Activated CD4-positive, CD25-positive, alpha-beta regulatory T cell treated with anti-CD3 and anti-CD28 coated beads, Interleukin-2, amount 50 U/mL, for 72 hours (primary cell): ENCODE data around the gene CCL16.
"Not testable (repeated sequence)": the region's sequence is repeated elsewhere in the genome, so short reads cannot be mapped to it uniquely, and the experiment has no call there.

Source experiments
- DNase-seq: peaks from one replicate; pipeline ENCODE4 v3.0.0; 2021

CCL16 gene, protein sequence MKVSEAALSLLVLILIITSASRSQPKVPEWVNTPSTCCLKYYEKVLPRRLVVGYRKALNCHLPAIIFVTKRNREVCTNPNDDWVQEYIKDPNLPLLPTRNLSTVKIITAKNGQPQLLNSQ

DNA sequence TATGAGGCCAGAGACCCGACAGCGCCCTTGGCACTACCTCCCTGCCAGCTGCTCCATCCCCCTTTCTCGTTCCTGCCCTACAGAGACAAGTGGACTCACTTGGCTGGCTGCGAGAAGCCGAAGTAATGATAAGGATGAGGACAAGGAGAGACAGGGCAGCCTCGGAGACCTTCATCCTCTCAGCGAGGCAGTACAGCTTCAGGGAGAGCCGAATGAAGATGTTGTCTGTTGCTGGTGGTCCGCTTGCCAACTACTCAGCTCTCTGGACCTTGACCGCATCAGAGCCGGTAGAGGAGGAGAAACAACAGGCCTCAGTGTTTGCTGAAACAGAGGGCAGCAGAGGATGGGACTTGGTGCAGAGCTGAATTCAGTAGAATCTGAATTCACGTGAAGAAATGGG is at the start of gene CCL16:
CCL16 (minus strand) TSS at position 252 of the 400 bp plus-strand sequence; CDS start at position 175, 77 bp downstream.
- no peak for DNase-seq

DNA sequence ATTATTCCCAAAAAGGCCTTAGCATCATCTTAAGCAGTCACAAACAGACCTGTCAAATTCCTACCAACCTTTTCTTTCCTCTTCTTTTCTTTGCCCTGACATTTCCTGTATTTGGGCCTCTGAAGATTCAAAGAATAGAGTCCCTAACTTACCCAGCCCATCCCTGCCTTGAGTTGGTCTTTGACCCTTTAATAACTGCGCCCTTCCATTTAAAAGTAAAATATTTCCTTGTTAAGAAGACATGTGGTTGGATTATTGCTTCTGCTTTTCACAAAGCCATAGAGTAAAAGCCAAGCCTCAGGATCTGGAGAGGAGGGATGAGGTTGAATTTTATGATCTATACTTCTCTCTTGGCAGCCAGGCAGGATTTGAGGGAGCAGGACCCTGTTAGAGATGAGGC is 49.7 kb upstream of the CCL16 start:
- DNase-seq, result no peak

DNA sequence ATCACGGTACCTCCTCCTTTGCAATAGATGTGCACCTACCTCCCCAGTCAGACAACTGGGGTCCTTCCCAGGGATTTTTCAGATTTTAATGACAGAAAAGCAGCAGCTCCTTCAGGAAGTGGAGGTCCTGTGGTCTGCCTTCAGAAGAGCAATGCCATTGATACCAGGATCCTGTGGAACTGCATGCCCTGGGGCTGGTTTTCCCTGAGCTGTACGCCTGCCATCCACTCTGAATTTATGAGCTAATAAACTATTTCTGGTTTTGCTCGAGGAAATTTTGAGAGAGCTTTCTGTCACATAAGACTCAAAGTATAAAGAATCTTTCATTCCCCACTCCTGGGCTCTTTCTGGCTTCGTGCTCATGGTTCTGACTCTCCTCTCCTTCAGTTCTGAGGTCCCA is 46.5 kb upstream of the CCL16 start:
- no peak for DNase-seq

DNA sequence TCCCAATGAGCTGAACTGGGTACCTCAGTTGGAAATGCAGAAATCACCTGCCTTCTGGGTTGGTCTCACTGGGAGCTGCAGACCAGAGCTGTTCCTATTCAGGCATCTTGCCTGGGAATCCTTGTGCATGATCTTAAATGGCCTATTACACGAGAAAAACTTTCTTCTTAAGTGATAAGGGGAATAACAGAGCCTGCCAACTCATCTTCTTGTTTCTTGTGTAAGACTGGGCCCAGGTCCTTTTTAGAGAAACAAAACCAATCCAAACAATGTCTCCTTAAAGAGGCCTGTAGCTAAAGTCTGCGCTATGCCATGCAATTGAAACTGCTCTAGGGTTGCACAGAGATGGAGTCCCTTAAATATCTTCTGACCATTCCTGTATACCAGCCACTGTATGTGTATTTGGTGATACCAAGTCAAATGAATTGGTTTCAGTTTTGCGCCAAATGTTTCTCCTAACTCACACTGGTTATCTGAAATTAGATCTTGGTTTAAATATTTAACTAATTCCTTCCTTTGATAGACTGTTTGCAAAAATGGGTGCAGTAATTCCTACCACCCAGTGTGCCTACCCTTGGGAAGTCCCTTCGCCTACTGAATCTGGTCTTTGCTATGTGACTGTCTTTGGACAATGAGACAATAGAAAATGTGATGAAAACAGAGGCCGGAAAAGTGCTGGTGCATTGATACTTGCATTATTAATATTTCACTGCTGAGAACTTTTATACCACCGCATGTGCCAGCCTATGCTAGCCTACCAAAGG is 43.0 kb upstream of the CCL16 start:
- no peak for DNase-seq

DNA sequence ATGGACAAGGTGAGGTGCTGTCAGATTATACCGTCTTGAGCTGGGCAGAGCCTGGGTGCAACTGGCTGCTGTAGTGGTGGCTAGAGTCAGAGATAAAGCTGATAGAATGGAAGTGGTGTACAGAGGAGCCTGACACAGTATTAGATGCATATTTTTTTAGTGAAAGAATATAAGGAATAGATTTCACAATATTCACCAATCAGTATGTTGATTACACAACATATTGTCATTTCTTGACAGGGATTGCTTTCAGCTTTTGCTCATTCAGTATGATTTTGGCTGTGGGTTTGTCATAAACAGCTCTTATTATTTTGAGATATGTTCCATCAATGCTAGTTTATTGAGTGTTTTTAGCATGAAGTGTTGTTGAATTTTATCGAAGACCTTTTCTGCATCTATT is 38.1 kb upstream of the CCL16 start:
- no peak for DNase-seq

DNA sequence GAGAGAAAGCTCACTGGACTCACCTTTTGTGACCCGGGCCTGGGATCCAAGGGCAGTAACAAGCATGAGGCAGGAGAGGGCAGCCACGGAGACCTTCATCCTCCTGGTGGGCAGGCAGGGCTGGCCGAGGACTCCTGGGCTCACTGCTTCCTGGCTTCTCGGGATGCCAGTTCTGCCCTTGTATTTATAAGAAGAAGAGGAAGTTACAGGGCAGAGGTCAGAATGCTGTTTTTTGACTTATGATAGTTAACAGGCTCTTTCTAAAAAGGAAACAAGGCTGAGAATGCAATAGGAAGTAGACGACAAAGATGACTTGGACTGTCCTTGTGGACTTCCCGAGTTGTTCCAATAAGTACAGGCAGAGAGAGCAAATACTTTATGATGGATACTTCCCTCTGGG is 36.5 kb upstream of the CCL16 start, which contains the start of gene CCL23:
CCL23 (minus strand) TSS at position 174 of the 400 bp plus-strand sequence; CDS start at position 99, 75 bp downstream.
- no peak for DNase-seq

DNA sequence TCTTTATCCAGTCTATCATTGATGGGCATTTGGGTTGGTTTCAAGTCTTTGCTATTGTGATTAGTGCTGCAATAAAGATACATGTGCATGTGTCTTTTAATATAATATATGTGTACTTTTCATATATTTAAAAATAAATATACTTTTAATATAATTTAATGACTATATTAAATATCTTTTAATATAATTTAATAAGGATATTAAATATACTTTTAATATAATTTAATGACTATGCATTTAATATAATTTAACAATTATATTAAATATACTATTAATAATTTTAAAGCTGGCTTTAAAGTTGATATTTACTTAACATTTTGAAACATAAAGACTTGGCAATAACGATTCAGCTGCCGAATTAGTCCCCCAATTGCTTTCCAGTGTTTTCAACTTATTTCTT is 35.3 kb upstream of the CCL16 start:
- no peak for DNase-seq

DNA sequence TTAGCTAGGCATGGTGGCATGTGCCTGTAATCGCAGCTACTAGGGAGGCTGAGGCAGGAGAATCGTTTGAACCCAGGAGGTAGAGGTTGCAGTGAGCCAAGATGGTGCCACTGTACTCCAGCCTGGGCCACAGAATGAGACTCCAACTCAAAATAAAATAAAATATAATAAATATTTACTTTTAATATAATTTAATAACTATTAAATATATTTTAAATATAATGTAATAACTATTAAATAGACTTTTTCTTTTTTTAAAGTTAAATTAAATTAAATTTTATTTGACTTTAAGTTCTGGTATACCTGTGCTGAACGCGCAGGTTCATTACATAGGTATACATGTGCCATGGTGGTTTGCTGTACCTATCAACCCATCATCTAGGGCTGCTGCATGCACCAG is 34.6 kb upstream of the CCL16 start:
- not testable (repeated sequence) for DNase-seq

DNA sequence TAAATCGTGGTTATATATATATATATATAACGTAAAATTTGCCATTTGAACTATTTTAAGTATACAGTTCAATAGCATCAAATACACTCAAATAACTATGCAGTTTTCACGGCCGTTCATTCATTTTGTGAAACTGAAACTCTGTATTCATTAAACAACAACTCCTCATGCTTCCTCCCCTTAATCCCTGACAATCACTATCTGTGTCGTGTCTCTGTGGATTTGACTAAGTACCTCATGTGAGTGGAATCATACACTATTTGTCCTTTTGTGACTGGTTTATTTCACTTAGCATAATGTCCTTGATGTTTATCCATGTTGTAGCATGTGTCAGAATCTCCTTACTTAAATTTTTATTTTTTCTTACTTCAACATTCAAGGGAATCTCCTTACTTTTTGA is 33.6 kb upstream of the CCL16 start:
- DNase-seq, result no peak

DNA sequence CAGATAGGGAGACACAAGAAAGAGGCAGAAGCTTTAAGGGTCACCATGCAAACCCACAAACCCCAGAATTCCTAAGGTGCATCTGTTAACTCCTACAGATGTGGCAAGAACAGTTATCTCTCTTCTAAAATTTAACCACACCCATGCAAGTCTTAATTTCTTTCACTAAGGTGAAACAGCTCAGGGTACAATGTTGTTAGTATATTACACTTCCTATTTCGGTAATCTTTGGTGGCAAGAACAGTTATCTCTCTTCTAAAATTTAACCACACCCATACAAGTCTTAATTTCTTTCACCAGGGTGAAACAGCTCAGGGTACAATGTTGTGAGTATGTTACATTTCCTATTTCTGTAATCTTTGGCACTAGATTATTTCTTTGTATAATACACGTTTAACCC is 29.9 kb upstream of the CCL16 start:
- DNase-seq, result no peak

DNA sequence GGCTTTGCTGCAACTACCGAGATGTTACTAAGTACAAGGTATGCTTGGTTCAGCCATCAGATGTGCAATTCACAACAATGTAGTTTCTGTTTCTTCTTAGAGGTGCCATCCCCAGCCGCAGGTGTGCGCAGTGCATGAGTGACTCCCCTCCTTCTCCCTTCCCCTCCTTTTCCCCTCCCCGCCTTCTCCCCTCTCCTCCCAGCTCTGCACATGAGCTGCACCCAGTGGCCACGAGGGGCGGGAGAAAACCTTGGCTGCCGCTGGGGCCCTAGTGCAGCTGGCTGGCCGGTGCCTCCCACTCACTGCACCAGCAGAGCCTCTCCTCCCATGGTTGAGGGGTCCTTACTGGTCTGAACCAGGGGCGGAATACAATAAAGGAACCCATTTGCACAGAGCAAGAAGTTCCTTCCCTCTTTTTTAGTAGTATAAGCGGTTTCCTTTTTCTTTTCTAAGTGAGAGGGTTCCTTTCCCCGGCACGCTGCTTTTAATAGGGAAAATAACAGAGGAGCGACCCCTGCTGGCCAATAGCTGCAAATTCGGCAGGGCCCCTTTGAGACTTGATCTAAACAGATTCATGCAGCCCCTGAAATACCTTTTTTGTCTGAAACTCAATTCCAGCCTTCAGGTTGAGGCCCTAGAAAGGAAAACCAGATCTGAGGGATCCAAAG is 27.8 kb upstream of the CCL16 start:
- DNase-seq, result no peak

DNA sequence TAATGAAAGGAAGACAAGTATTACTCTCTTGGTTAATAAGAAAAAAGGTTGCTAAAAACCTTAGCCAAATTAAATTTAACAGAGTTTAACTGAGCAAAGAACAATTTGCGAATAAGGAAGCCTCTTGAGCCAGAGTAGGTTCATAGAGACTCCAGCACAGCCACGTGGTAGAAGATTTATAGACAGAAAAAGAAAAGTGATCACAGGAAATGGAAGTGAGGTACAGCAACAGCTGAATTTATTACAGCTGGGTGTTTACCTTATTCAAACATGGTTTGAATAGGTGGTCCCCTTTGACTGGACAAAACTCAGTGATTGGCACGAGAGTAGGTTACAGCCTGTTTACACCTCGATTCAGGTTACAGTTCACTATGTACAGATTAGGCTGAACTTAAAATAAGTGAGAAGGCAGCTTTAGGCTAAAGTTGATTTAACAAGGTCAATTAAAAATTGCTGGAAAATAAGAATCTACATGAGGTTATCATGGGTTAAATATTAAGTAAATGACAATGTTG is 23.4 kb upstream of the CCL16 start:
- DNase-seq, result no peak

DNA sequence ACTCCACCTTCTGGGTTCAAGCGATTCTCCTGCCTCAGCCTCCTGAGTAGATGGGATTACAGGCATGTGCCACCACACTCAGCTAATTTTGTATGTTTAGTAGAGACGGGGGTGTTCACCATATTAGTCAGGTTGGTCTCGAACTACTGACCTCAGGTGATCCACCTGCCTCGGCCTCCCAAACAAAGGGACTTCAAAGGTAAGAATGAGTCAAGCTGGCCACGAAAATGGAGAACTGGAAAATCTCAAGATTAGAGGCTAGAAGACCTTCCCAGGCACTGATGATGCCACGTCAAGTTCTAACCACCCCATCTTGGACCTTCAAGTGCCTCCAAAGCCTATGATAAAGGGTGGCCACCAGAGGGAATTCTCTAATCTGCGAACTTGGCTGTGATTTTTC is 21.3 kb upstream of the CCL16 start:
- DNase-seq, result no peak

DNA sequence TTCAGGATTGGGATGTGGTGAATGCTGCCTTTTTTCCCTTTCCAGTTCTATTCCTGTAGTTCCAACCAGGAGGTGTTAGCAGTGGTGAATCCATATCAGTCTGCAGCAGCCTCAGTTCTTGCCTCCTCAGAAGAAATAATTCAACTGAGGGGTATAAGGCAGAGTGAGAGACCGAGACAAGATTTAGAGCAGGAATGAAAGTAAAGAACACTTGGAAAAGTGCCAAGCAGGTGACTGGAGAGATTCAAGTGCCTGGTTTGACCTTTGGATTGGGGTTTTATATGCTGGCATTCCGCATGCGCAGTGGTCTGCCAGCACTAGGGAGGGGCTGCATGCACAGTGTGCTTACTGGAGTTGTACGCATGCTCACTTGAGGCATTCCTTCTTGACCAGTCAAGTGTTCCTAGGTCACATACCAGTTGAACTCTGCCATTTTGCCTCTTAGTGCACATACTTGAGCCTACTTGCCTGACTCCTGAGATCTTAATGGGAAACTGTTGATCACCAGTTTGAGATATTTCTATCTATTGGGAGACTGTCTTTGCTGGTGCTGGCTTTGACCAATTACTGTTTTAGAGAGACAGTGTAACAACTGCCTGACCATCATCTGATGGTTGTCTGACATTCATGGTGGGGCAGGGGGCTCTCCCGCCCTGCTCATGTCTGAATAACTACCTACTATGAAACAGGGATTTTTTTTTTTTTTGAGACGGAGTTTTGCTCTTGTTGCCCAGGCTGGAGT is 20.7 kb upstream of the CCL16 start:
- no peak for DNase-seq

DNA sequence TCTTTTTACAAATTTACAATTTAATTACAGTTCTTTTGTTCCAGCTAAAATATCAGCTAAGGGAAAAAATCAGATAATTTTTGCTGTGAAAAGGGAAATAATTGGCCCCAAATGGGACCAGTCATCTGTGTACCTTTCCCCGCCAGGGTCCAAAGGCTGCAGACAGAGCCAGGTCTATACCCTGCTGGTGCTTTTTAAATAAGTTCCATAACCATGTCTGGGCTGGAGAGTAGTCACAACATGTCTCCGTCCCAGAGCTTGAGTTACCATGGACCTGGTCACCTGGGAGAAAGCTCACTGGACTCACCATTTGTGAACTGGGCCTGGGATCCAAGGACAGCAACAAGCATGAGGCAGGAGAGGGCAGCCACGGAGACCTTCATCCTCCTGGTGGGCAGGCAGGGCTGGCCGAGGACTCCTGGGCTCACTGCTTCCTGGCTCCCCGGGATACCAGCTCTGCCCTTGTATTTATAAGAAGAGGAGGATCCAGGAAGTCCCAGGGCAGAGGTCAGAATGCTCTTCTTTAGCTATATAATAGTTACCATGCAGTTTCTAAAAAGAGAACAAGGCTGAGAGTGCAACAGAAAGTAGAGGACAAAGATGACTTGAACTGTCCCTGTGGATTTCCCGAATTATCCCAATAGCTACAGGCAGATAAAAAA is 19.9 kb upstream of the CCL16 start, which contains the start of gene CCL15:
CCL15 (minus strand) TSS at position 444 of the 662 bp plus-strand sequence; CDS start at position 383, 61 bp downstream.
- no peak for DNase-seq

DNA sequence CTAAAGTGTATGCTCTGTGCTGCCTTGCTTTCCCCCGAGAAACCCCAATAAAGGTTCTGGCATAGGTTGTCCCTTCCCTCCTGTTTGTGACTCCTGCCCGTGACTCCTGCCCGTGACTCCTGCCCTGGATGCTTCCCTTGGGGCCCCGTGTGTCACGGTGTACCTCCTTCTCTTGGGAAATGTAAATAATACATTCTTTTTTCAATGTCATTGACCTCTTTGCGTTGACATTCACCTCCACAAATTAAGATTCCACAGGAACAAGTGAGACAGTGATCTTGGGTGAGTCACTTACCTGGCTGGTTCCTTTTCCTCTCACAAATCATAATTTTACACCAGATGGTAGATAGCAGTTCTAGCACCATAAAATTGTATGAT is 19.4 kb upstream of the CCL16 start:
- no peak for DNase-seq

DNA sequence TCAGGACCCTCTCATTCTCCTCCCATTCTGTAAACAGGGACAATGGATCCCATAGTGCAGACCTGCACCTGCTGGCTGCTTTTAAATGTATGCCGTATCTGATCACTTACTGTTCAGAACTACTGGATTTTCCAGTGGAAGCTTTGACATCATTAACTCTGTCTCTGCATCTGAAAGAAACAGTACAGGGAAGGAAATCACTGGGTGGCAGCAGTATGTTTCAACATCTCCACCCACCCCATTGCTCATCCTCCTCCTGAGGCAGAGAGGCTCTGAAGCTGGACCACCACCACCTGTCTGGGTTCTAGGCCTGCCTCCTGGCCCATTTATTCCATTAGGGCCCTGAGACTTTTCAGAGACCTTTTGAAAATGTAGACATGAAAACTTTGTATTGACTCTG is 17.5 kb upstream of the CCL16 start:
- no peak for DNase-seq

DNA sequence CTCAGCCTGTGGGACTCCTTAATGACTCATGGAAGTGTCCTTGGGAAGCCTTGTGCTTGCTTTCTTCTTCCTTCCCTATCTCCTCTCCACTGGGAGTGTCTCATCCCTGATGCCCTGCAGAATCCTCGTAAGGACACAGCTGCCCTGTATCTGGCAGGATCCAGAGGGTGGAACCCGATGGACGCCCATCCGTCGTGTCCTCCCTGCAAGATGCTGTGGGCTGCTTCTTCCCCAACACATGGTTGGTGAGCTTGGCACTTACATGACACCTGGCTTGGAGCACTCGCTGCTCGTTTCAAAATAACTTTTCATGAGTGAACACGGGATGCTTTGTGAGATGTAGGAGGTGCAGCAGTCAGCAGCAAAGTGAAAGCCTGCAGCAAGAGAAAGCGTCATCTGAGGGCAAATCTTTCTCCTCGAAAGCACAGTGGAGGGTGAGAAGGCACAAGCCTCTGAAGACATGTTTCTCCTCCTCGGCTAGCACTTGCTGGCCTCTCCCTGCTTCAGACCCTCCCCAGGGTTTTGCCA is 16.8 kb upstream of the CCL16 start:
- DNase-seq, result no peak

DNA sequence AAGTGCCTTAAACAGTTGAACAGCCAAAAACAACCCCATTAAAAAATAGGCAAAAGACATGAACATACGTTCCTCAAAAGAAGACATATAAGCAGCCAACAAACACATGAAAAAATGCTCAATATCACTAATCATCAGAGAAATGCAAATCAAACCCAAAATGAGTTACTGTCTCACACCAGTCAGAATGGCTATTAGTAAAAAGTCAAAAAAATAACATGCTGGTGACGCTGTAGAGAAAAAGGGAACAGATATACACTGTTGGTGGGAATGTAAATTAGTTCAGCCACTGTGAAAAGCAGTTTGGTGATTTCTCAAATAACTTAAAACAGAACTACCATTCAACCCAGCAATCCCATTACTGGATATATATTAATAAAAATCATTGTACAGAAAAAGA is 14.0 kb upstream of the CCL16 start:
- DNase-seq, result not testable (repeated sequence)

DNA sequence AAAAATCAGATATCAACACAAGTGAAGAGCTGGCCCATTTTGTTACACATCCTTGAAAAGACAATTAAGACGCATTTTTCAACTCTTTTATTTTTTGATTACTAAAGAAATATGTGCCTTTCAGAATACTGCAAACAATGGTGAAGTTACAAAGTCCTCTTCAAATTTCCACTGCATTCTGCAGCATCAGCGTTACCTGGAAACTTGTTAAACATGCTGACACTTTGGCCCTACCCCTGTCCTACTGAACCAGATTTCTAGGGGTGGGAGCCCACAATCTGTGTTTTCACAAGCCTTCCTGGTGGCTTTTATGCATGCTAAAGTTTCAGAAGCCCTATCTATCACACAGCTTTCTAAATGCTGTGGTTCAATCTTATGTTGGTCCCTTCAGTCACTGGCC is 9.8 kb upstream of the CCL16 start:
- no peak for DNase-seq

DNA sequence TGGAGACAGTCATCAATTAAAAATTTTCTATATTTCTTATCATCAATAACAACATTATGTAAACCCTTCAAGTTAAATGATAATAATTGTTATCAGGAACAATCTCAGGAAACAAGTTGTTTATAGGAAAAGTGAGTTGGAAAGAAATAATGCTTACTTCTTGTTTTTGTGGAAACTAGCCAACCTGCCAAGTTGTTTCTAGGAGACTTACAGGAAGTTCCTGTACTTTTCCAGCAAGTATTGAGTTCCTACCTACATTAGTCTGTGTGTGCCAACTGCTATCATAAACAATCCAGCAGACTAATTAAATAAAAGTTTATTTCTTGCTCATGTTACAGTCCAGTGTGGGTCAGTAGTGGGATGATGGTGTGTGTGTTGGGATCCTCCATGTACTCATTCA is 6.9 kb upstream of the CCL16 start:
- DNase-seq, result no peak

DNA sequence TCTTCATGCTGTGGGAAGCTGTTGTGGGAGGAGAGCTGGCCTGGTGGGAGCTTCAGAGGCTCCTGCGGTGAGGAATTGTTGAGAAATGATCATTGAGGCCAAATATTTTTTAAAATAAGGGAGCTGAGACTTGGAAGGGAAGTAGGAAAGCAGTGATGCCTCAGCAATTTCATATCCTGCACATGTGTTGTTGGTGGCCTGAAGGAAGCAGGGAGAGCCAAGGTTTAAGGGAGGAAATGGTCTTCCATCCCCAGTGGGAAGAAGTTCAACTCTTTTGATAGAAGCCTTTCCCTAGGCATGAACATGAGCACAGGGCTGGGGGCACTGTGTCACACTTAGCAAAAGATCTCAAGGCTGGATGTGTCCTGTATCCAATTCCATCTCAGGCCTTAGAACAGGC is 5.3 kb upstream of the CCL16 start, which contains the start of gene CCL14:
CCL14 (minus strand) TSS at position 87 of the 400 bp plus-strand sequence; CDS start at position 7, 80 bp downstream.
- DNase-seq, result no peak
